Activated CD4-positive, alpha-beta T cell treated with anti-CD3 and anti-CD28 coated beads, Interleukin-2, amount 50 U/mL, for 16 hours (primary cell): ENCODE data around the gene PIK3R6.

Experiments
- DNase-seq: peaks from one replicate; pipeline ENCODE4 v3.0.0-alpha.2; 2020

The PIK3R6 gene

GRCh38 chr17:8846768-8847211 lies 20.7 kb downstream of the PIK3R6 start:
- no peak for DNase-seq

- DNase-seq = no peak
Observed at GRCh38 chr17:8844229-8845218, 22.9 kb downstream of the PIK3R6 start.

GRCh38 chr17:8843344-8843743 lies 24.1 kb downstream of the PIK3R6 start:
- no peak for DNase-seq

GRCh38 chr17:8841844-8842243 lies 25.6 kb downstream of the PIK3R6 start:
- DNase-seq = no peak

- DNase-seq = no peak
Observed at GRCh38 chr17:8839410-8839935, 28.0 kb downstream of the PIK3R6 start.

- DNase-seq = no peak
Observed at GRCh38 chr17:8838551-8839095, 28.9 kb downstream of the PIK3R6 start.

- DNase-seq = no peak
Observed at GRCh38 chr17:8837563-8838075, 29.9 kb downstream of the PIK3R6 start.

- DNase-seq = no peak
Observed at GRCh38 chr17:8836821-8837562, 30.5 kb downstream of the PIK3R6 start.

- DNase-seq = no peak
Observed at GRCh38 chr17:8835631-8836364, 31.7 kb downstream of the PIK3R6 start.

GRCh38 chr17:8835106-8835505 lies 32.4 kb downstream of the PIK3R6 start:
- DNase-seq = no peak

- peak; percentile 25 for DNase-seq
Observed at GRCh38 chr17:8832711-8833352, 34.6 kb downstream of the PIK3R6 start.

GRCh38 chr17:8831234-8831849 lies 36.1 kb downstream of the PIK3R6 start:
- no peak for DNase-seq

- no peak for DNase-seq
Observed at GRCh38 chr17:8830141-8830540, 37.3 kb downstream of the PIK3R6 start.

GRCh38 chr17:8829036-8829941 lies 38.2 kb downstream of the PIK3R6 start:
- no peak for DNase-seq

GRCh38 chr17:8828517-8828875 lies 39.0 kb downstream of the PIK3R6 start:
- no peak for DNase-seq

GRCh38 chr17:8826808-8827435 lies 40.6 kb downstream of the PIK3R6 start:
- DNase-seq = no peak

- no peak for DNase-seq
Observed at GRCh38 chr17:8825802-8826201, 41.7 kb downstream of the PIK3R6 start.

GRCh38 chr17:8823279-8823678 lies 44.2 kb downstream of the PIK3R6 start:
- no peak for DNase-seq

- no peak for DNase-seq
Observed at GRCh38 chr17:8822401-8823035, 45.0 kb downstream of the PIK3R6 start.
